GM21526 (cell line): ENCODE data around the gene AFDN.
"Not testable (repeated sequence)": the region's sequence is repeated elsewhere in the genome, so short reads cannot be mapped to it uniquely, and the experiment has no call there.

ENCODE experiments used
- ATAC-seq: cut with Tn5 transposase; IDR thresholded peaks from one replicate; pipeline ENCODE4 v1.9.1; 2021; ENCODE audit warnings: moderate library complexity; ENCODE audit not compliant: unreplicated experiment, low FRiP score

Gene AFDN

DNA sequence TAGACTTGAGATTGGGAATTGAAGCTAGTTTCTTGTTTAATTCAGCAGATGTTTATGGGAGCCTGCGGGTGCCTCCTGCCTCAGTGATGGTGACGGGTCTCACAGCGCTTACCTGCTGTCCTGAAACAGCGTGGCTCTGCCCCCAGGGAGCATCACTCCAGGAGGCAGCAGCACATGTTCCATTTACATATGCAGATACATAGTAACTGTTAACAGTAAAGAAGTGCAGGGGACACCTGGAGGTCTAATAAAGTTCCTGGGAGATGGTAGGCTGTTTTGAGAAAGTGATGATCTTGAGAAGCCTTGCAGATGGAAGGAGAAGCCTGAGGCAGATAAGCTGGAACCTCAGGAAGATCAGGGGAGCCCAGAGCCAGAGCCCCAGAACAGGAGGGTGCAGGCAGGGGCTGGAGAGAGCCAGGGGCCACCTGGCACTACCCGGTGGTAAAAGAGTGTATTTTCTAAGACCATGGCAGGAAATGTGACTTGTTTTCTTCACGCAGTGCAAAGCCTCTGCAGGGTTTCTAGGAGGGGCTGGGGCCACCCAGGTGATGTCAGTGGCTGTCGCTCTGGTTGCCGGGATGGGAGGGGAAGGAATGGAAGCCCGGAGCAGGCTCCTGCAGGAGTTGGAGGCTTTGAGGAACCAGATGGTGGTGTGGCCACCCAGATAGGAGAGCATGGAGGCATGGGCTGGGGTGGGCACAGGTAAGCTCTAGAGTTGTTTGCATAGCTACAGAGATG, 146.6 kb downstream of the AFDN start:
- ATAC-seq, result no peak

DNA sequence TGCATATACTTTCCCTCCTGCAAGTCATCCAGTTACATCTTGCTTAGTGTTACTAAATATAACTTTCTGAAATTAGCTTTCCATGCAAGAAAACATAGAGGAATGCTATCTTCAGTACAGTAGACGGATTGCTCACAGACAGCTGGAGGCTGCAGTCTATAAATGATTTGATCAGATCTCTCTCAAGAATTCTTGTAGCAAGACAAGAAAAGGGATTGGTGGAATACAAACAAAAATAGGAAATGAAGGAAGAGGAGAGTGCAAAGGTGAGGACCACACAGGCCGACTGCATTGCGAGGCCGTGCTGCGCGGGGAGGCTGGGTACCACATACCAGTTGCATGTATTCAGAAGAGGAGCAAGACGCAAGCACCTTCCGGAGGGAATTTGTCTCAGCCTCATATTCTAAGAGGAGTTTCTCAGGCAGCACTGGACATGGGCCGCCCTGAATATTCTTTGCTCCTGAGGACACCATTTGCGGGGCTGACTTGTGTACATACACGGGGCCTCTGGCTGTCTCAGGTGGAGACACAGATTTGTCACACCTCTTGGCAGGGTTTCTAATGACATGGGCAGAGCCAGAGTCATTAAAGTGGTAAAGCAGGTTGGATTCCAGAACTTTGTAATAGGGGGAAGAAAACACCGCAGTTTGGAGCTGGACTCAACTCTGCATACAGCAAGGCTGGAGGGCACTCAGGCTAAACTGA, 148.1 kb downstream of the AFDN start:
- ATAC-seq, result no peak

- no peak for ATAC-seq
Measured at GRCh38 chr6:167975458-167975857, 148.7 kb downstream of the AFDN start.

GRCh38 chr6:167976116-167976657, 149.5 kb downstream of the AFDN start:
- ATAC-seq, result not testable (repeated sequence)

- no peak for ATAC-seq
Measured at GRCh38 chr6:167976708-167977107, 150.0 kb downstream of the AFDN start.

- no peak for ATAC-seq
Measured at GRCh38 chr6:167977717-167978467, 151.2 kb downstream of the AFDN start.

DNA sequence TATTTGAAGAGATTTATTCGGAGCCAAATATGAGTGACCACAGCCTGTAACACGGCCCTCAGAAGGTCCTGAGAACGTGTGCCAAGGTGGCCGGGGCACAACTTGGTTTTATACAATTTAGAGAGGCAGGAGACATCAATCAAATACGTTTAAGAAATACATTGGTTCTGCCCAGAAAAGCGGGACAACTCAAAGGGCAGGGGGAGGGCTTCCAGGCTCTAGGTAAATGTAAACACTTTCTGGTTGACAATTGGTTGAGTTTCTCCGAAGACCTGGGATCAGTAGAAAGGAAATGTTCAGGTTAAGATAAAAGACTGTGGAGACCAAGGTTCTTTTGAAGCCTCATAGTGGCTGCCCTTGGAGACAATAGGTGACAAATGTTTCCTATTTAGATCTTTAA, 151.9 kb downstream of the AFDN start:
- no peak for ATAC-seq

DNA sequence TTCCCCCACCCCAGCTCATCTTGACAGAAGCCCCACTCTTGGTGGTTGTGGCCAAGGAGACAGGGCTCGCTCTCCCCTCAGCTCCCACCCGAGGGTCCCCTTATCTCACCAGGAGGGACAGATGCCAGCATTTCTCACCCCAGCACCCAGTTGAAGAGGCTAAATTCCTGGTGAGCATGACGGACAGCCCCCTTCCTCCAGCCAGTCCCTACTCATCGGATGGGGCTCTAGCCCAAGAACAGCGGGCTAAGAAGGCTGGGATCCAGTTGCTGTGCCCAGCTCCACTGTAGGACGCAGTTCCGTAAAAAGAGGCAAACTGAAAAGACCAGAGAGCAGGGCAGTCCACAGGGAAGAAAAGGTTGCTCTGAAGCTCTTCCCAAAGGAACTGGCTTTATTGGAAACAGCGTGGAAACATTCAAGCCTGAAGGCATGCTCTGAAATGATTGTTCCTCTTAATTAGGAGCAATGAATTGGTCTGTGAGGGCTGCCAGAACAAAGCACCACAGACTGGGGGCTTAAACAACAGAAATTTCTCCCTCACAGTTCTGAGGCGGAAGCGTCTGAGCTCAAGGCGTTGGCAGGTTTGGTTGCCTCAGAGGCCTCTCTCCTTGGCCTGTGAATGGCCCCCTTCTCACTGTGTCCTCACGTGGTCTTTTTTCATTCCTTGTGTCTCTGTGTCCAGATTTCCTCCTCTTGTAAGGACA, 152.9 kb downstream of the AFDN start:
- ATAC-seq, result no peak

DNA sequence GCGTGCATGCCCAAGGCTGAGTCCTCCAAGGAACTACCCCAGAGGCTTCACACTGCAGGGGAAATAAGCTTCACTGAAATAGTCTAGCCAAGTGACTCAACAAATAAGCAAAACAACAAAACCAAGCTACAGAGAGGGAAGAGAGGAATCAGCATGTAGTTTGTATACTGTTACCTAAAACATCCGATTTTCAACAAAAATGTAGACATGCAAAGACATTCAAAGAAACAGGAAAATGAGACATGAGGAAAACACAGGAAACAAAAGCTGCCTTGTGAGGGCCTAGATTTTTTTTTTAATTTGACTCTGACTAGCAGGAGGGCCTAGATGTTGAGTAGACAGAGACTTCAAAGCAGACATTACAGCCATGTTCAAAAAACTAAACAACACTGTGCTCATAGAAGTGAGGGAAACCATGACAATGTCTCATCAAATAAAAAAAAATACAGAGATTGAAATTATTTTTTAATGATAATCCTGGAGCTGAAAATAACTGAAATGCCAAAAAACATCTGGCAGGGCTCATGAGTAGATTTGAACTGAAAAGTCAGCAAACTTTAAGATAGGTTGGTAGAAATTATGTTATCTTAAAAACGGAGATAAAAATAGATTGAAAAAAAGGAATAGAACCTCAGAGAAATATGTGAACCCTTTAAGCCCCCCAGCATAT, 154.3 kb downstream of the AFDN start:
- no peak for ATAC-seq

GRCh38 chr6:167981916-167982462, 155.3 kb downstream of the AFDN start:
- no peak for ATAC-seq

GRCh38 chr6:167984144-167984719, 157.5 kb downstream of the AFDN start:
- ATAC-seq, result no peak

DNA sequence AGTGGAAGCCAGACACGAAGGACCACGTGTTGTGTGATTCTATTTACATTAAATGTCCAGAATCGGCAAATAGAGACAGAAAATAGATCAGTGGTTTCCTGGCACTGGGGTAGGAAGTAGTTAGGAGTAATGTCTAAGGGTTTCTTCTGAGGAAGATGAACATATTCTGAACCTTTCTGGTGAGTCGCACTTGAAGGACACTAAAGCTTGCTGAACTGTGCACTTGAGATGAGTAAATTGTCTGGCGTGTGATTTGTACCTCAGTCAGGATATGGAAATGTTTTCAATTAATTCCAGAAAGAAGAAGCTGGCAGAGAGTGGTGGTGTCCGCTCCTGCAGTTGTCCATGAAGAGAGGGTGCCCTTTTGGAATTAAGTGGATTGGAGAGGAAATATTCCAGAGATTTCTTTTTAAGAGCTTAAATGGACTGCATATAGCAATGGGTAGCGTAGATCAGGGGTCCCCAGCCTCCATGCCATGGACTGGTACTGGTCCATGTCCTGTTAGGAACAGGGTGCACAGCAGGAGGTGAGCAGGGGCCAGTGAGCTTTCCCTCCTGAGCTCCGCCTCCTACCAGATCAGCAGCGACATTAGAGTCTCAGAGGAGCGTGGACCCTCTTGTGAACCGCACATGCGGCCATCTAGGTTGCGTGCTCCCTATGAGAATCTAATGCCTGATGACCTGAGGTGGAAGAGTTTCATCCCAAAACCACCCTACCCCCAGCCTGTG, 158.3 kb downstream of the AFDN start:
- no peak for ATAC-seq

GRCh38 chr6:167985911-167986595, 159.3 kb downstream of the AFDN start:
- no peak for ATAC-seq

DNA sequence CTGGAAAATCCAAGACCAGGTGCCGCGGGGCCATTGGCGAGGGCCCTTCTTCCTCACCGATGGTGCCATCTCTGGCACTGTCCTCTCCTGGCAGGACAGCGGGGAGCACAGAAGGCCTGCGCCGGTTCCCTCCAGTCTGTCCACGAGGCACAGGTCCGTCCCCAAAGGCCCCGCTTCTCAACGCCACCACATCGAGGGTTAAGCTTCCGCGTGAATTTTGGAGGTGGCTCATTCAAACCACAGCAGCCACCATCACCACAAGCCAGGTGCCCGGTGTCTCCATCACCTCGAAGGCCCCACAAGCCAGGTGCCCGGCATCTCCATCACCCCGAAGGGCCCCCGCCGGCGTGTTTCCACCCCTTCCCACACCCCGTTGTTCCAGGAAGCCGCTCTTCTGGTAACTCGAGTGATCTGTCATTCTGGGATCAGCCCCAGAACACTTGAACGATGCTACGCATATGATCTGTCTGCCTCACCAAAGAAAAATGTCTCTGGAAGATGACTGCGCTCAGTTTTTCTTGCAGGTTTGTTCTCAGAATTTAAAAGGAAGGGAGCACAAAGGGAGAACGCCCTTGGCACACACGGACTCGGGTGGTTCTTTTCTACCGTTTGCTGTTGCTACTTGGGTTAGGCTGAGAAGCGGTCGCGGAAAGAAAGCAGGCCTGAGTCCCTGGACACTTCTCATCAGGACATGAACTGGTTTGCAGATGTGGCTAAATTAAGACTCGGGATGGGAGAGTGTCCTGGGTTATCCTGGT, 160.9 kb downstream of the AFDN start:
- no peak for ATAC-seq

DNA sequence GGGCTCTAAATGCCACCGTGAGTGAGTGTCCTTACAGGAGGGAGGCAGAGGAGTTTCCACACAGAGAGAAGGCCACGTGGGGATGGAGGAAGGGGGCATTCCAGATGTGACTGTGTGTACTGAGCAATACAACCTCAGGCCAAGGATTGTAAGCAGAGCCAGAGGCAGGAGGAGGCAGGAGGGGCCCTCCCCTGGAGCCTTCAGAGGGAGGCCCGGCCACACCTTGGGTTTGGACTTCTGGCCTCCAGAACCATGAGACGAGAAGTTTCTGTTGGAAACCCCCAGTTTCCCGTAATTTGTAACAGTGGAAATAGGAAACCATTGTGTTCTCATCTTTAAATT, 161.4 kb downstream of the AFDN start:
- ATAC-seq, result no peak

- ATAC-seq, result no peak
Measured at GRCh38 chr6:167988945-167989841, 162.5 kb downstream of the AFDN start.
